ENCODE measurements around the gene ARID1B. TPM values are rescaled to one million over a fixed set of nuclear protein-coding genes. Genes with fewer than 3 reads are reported as not detected.

Gene ARID1B
- total and polyA plus RNA-seq, 10 of the 15 experiments (the other 5 are each of a cell fraction or from before 2014, with no cell fraction given): 24.7 to 133 (median 54.6) TPM

DNA sequence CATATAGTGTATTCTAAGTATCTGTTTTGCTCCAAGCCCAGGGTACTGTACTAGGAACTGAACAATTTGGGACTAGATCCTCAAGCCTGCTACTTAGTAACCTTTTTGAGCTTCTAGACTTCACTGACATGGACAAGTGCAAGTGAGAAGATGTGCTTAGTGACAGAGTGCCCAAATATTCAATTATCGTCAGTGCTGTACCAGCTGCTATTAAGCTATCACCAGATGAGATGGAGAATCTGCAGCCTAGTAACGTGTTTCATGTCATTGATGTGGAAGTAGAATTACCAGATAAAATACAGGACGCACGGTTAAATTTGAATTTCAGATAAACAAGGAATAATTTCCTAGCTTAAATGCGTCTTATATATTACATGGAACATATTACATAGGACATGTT lies 218.3 kb downstream of the ARID1B start (continued):
- no peak for TF ChIP-seq BACH1 (IDR thresholded peaks at IDR 0.05; ENCODE audit: borderline replicate concordance)
- no peak for TF ChIP-seq EED (IDR thresholded peaks at IDR 0.05; ENCODE audit: low read depth)
- TF ChIP-seq, protein P1, sequence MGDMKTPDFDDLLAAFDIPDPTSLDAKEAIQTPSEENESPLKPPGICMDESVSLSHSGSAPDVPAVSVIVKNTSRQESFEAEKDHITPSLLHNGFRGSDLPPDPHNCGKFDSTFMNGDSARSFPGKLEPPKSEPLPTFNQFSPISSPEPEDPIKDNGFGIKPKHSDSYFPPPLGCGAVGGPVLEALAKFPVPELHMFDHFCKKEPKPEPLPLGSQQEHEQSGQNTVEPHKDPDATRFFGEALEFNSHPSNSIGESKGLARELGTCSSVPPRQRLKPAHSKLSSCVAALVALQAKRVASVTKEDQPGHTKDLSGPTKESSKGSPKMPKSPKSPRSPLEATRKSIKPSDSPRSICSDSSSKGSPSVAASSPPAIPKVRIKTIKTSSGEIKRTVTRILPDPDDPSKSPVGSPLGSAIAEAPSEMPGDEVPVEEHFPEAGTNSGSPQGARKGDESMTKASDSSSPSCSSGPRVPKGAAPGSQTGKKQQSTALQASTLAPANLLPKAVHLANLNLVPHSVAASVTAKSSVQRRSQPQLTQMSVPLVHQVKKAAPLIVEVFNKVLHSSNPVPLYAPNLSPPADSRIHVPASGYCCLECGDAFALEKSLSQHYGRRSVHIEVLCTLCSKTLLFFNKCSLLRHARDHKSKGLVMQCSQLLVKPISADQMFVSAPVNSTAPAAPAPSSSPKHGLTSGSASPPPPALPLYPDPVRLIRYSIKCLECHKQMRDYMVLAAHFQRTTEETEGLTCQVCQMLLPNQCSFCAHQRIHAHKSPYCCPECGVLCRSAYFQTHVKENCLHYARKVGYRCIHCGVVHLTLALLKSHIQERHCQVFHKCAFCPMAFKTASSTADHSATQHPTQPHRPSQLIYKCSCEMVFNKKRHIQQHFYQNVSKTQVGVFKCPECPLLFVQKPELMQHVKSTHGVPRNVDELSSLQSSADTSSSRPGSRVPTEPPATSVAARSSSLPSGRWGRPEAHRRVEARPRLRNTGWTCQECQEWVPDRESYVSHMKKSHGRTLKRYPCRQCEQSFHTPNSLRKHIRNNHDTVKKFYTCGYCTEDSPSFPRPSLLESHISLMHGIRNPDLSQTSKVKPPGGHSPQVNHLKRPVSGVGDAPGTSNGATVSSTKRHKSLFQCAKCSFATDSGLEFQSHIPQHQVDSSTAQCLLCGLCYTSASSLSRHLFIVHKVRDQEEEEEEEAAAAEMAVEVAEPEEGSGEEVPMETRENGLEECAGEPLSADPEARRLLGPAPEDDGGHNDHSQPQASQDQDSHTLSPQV (IDR thresholded peaks at IDR 0.05): no peak

DNA sequence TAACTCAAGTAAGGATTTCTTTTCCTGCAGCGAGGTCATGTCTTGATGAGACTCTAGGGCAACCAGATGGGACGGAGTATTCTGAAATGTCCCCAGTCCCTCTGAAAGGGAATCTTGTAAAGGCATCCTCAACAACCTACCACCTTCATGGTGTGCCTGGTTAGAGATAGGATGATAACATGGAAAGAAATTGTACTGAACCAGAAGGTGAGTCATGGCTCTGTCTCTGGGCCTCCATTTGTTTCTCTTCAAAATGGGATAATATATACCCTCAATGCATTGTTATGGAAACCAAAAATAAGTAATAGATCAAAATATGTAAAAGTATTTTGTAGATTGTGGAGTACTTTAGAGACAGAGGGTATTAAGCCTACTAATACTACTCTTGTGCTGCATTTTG lies 219.1 kb downstream of the ARID1B start:
- Histone ChIP-seq H3K27ac (ENCODE audit: control insufficient read depth, insufficient read depth) (no peak overlapping the region), H3K9me3 (replicated peaks; ENCODE audit: control insufficient read depth, insufficient read depth, low read length) (no peaks in the 10 kb centered on the region), H3K27me3 (replicated peaks in 1 of 2; ENCODE audit: control insufficient read depth in 2 of 2, insufficient read depth in 2 of 2, low read length in 1 of 2) (no peaks in the 10 kb centered on the region), H2AFZ (ENCODE audit: control insufficient read depth, low read depth, low read length) (no peak overlapping the region), H3K79me2 (ENCODE audit: control insufficient read depth, insufficient read depth, low read length) (peaks cover 71% of the 10 kb centered on the region), H3K4me3 (no peak overlapping the region), H3K4me1 (ENCODE audit: control insufficient read depth, insufficient read depth, low read length) (no peaks in the 10 kb centered on the region), H3K4me2 (ENCODE audit: control insufficient read depth, insufficient read depth) (no peak overlapping the region), H3K36me3 (ENCODE audit: control insufficient read depth in 2 of 2, insufficient read depth in 2 of 2, low read length in 1 of 2) (peaks cover 0 to 4% of the 10 kb centered on the region in 2 experiments; a peak in 2 of 4 replicates), H3K9ac (ENCODE audit: control insufficient read depth, insufficient read depth, low read length) (no peak overlapping the region), H4K20me1 (ENCODE audit: control insufficient read depth, insufficient read depth) (peaks cover 8% of the 10 kb centered on the region; the same call in 1 of the 2 replicates)
- ChIA-PET SMC1A (ENCODE audit: uncharacterized antibody, unreplicated experiment) (interaction anchor here (0.7 to 2.1 kb wide), 5 partner anchors 9 to 165 kb away, joined by 3 to 9 read pairs (median 4); no protein-coding TSS in a partner anchor), POLR2A (interaction anchor here (0.9 kb wide), 2 partner anchors 10 to 31 kb away, joined by 3 read pairs; no protein-coding TSS in a partner anchor), RAD21 (ENCODE audit: unreplicated experiment) (no interaction called here), CTCF (interaction anchor here (0.6 to 1.6 kb wide), 3 partner anchors 10 to 48 kb away, joined by 3 to 5 read pairs (median 4); no protein-coding TSS in a partner anchor)
- FAIRE-seq: no peak
- DNase-seq (ENCODE audit: low read depth, low spot score): no peak
- TF ChIP-seq MTA3 (IDR thresholded peaks at IDR 0.05; ENCODE audit: borderline replicate concordance, low read length) (no peak), SPI1 (IDR thresholded peaks at IDR 0.05; ENCODE audit: borderline replicate concordance, insufficient read depth, low read depth, low read length) (no peak), GATAD2B (conservative IDR thresholded peaks at IDR 0.05; ENCODE audit: low read depth) (no peak), TCF3 (IDR thresholded peaks at IDR 0.05; ENCODE audit: borderline replicate concordance, insufficient read depth, low read depth, low read length) (no peak), EGR1 (IDR thresholded peaks at IDR 0.05; ENCODE audit: borderline replicate concordance in 1 of 2, low read depth in 2 of 2, low read length in 2 of 2) (no peak), POU2F2 (IDR thresholded peaks at IDR 0.05; ENCODE audit: borderline replicate concordance, low read depth, low read length) (no peak)
- TF ChIP-seq, protein P2, sequence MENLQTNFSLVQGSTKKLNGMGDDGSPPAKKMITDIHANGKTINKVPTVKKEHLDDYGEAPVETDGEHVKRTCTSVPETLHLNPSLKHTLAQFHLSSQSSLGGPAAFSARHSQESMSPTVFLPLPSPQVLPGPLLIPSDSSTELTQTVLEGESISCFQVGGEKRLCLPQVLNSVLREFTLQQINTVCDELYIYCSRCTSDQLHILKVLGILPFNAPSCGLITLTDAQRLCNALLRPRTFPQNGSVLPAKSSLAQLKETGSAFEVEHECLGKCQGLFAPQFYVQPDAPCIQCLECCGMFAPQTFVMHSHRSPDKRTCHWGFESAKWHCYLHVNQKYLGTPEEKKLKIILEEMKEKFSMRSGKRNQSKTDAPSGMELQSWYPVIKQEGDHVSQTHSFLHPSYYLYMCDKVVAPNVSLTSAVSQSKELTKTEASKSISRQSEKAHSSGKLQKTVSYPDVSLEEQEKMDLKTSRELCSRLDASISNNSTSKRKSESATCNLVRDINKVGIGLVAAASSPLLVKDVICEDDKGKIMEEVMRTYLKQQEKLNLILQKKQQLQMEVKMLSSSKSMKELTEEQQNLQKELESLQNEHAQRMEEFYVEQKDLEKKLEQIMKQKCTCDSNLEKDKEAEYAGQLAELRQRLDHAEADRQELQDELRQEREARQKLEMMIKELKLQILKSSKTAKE (IDR thresholded peaks at IDR 0.05; ENCODE audit: low read depth, poor library complexity, severe bottlenecking): no peak
- 97% methylated on average over 2 of the region's 2 CpGs for WGBS (ENCODE audit: insufficient coverage, insufficient replicate concordance, low lambda C conversion rate, missing lambda C conversion rate)
- no TSS peak for BruUV-seq (replicated peaks)
- in situ Hi-C loops (cut with MboI) (no loop called here), intact Hi-C loops (cut with micrococcal nuclease; ENCODE audit: unreplicated experiment) (no loop called here)
- ATAC-seq: no peak

Measured in GM12878 (cell line).